A549 treated with DMSO at 1 μM for 4 hours (cell line): ENCODE results near the gene NAA80. TPM values are rescaled to one million over a fixed set of nuclear protein-coding genes. Genes with fewer than 3 reads are reported as not detected.

Experiments used
- total RNA-seq: library from RNA; stranded (reverse); fragments of 200-300 nt; extraction: Qiagen RNA extraction; gene quantifications from 5 replicates; pipeline ENCODE4 v1.2.3, GENCODE V29; 2022; ENCODE audit warnings: low read depth

NAA80 gene, protein sequence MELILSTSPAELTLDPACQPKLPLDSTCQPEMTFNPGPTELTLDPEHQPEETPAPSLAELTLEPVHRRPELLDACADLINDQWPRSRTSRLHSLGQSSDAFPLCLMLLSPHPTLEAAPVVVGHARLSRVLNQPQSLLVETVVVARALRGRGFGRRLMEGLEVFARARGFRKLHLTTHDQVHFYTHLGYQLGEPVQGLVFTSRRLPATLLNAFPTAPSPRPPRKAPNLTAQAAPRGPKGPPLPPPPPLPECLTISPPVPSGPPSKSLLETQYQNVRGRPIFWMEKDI
- 4.8 to 6.7 TPM (median 5.1 TPM) in 5 replicates for total RNA-seq

DNA sequence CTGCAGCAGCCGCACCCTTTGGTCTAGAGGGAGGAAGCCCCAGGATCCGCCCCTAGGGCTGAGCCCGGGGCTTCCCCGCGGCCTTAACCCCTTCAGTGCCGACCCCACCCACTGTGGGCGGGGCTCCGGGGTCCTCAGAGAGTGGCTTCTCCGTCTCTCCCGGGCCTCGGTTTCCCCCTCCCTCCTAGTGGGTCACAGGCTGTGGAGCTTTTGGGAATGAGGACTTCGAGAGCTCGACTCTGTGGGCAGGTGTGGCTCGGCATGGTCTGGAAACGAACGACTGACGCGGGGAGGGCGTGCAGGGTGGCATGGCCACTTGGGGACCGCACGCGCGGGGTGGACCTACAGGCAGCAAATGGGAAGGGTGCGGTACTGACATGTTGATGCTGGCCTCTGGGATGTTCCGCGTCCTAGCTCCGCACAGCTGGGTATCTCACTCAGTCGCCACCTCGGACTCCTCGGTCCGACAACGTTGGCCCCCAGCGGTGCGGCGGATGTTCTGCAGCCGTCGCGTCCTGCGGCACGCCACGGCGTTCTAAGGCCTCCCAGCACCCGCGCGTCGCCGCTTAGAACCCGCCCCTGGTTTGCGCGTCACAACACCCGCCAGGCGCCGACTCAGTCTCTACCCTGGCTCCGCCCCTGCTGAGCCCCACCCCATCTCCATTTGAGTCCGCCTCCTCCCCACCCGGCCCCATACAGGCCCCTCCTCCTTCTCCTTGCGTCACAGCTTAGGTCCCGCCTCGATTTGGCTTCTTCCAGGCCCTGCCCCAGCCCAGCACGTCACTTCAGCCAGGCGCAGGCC is at the start of gene NAA80, which contains the start of gene HYAL3:
TSS of gene NAA80 (minus strand) at position 570 of the 802 bp plus-strand sequence. CDS start 1,942 bp downstream, outside the sequence.
TSS of gene HYAL3 (minus strand) at position 570 of the 802 bp plus-strand sequence. CDS start 3,803 bp downstream, outside the sequence.

DNA sequence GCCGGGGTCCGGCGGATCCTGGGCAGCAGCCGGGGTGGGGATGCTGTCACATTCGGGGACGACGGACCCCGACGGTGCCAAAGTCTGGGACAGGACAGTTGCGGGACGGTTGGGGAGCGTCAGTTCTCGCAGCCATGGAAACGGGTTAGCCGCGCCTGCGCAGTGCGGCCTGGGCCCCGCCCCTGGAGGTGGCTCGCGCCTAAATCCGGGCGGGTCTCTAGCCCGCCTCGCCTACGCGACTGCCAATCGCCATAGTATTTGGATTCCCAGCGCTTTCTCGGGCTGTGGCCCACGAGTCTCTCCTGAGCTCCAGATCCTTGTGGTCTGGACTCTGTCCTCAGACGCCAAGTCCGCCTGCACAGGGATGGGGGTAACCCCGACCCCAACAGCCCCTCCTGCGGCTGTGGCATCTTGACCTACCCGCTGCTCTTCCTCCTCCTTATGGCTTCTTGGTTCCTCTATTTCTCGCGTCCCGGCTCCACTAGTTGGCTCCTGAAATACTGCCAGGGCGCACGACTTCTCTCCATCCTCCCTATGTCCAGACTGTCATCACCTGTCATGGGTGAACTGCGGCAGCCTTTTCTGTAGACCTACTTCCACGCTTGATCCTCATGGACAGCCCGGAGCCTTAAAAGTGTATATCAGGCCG is 46.5 kb upstream of the NAA80 start, which contains the start of gene ZMYND10:
TSS of gene ZMYND10 (minus strand) at position 147 of the 649 bp plus-strand sequence. CDS start 153 bp downstream, outside the sequence.

DNA sequence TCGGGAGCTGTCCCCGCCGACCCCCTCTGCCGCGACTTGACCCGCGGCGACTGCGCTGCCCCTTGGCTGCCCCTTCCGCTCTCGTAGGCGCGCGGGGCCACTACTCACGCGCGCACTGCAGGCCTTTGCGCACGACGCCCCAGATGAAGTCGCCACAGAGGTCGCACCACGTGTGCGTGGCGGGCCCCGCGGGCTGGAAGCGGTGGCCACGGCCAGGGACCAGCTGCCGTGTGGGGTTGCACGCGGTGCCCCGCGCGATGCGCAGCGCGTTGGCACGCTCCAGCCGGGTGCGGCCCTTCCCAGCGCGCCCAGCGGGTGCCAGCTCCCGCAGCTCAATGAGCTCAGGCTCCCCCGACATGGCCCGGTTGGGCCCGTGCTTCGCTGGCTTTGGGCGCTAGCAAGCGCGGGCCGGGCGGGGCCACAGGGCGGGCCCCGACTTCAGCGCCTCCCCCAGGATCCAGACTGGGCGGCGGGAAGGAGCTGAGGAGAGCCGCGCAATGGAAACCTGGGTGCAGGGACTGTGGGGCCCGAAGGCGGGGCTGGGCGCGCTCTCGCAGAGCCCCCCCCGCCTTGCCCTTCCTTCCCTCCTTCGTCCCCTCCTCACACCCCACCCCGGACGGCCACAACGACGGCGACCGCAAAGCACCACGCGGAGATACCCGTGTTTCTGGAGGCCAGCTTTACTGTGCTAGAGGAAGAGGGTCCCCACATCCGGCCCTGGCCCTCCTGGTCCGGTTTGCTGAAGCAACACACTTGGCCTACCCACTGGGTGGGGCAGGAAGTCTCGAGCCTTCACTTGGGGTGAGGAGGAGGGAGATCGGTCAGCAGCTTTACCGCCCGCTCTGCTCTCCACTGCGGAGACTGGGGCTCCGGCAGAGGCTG is 41.5 kb upstream of the NAA80 start, which contains the start of gene RASSF1:
TSS of gene RASSF1 (minus strand) at position 389 of the 882 bp plus-strand sequence. CDS start at position 358, 31 bp downstream.

DNA sequence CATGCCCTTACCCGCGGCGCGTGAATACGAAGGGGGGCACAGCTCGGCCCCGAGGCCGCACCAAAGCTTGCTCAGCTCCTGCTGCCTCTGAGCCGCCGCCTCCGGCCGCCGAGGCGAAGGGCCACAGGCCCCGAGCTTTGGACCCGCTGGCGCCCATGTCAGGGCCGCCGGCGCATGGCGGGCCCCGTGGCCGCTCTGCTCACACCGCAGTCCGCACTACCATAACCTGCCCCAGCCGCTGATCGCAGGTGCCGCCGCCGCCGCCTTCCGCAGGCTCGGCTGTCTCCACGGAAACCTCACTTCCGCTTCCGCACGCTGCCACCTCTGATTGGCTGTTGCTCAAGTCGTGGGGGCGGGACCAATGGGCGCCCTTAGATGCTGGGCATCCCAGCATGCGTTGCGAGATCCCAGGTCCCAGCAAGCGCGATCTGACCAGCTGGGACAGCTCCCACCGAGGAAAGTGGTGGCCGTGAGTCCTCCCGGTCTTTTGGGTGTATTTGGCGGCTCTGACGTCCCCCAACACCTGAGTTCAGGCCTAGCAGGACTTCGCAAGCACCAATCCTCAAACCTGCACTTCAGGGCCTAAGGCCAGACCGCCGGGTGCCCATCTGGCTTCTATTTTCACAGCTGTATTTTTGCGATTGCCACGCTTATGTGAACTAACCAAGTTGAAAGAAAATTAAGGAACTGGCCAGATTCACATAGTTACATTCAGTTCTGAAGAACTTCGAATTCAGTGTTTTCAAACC is 28.9 kb upstream of the NAA80 start, which contains the start of gene TUSC2:
TSS of gene TUSC2 (minus strand) at position 281 of the 749 bp plus-strand sequence. CDS start at position 157, 124 bp downstream.

DNA sequence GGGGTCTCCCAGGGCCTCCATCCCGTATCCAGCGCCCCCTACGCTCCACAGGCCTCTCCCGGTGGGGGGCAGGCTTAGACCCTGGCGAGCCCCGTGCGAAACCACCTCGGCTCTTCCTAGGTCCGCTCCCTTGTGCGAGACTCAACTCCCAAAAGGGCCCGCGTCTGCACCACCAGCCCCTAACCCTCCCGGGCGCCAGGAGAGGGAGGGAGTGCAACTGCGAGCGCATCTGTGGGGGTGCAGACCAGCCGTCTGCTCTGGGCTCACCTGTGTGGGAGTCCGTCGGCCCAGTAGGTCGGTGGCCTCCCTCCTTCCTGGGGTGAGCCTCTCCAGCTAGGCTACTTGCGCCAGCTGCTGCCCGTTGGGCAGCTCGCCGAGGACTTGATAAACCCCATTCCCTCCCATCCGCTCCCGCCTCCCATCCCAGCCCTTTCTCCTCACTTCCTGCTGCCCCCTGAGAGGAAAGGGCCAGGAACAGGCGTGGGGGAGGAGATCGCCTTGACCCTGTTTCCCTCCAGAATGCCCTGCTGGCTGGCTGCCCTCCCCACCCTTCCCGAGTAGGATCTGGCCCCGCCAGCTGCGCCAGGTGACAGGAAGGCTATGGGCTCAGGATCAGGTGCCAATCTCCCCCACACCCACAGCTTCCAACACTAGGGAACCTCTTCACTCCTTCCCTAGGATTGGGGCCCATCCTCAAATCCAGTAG is 23.3 kb upstream of the NAA80 start, which contains the start of gene HYAL2:
TSS of gene HYAL2 (minus strand) at position 360 of the 706 bp plus-strand sequence. CDS start 2,256 bp downstream, outside the sequence.

DNA sequence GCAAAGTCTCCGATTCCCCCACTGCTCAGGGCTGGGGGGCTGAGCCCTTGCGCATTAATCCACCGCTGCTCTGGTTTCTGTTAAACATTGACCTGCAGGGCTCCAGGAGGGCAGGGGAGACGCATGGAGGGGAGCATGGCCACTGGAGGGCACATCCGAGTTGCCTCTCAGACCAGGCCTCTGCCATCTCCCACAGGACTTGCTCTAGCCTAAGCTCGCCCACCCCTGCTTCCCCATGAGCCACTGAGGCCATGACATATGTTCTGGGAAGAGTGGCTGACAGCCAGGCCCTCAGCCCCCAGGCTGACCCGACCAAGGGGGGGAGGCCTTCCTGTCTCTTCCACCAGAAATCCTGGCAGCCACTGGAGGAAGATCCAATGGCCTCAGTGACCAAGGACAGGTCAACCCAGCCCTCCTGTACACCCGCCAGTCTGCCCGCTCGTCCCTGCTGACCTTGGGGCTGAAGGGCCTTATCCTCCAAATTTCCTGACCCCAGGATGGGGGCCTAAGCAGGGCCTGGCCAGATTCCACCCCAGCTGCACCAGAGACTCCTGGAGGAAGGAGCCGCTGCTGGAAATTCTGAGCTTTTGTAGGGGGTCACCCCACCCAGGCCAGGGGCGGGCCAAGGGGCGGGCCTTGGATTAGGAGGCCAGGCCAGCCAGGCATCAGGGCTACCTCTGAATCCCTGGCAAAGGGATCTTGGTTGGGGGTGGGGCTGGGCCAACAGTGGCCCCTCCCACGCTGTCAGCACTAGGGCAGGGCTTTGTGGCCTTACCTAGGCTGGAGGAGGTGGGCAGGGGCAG is 4.0 kb upstream of the NAA80 start, which contains the start of gene HYAL1:
TSS of gene HYAL1 (minus strand) at position 562 of the 803 bp plus-strand sequence. CDS start 618 bp downstream, outside the sequence.

DNA sequence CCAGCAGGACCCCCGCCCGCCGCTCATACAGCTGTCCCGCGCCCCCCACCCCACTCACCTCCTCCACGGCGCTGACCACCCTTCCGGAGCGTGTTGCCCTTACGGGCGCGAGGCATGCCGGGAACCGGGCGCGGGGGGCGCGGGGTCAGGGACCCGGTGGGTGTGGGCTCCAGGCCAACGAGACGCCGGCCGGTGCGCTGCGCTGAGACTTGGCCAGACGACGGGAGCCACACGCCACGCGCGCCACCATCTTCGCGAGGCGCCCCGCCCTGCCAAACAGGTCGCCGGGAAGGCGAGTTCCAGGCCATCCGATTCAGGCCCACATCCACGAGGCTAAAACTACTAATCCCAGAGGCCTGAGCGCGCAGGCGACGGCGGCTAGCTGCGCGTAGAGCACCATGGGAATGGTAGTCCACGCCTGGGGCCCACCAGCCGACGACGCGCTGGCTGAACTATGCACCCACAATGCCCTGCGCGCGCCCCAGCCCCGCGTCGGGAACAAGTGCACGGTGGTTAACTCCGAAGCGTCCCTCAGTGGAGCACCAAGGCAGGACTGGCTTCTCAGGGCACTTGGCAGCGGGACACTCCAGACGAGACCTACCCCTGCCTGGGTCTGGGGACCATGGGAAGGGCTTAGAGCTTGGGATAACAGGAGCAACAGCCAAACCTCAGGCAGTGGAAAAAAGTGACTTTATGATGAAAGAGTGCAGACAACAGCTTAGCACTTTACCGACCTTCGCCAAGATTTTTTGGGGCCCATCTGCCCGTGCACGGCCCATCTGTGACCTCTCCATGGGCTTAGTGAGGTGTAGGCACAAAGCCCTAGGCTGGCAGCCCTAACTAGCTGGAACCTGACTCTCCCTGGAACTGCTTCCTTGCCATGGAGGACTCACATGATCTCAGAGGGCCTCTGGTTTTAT is 6.8 kb downstream of the NAA80 start, which contains the start of gene IFRD2:
TSS of gene IFRD2 (minus strand) at position 271 of the 920 bp plus-strand sequence. CDS start at position 116, 155 bp downstream.

DNA sequence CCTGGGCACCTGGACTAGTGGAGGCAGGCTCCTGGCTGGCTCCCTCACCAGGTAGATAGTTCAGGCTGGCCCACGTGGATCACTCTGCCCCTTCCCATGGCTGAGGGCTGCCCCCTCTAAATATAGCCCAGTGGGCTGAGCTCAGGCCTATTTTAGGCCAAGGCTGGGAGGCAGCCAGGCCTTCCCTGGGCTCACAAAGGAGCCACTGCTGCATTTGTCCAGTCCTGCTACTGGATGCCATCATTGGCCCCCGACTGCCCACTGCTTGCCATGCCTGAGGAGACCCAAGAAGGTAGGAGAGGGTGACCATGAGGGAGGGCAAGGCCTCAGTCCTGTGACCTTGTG is 20.4 kb downstream of the NAA80 start, which contains the start of gene LSMEM2:
TSS of gene LSMEM2 (plus strand) at position 208 of the 345 bp plus-strand sequence. CDS start at position 235, 27 bp downstream.

DNA sequence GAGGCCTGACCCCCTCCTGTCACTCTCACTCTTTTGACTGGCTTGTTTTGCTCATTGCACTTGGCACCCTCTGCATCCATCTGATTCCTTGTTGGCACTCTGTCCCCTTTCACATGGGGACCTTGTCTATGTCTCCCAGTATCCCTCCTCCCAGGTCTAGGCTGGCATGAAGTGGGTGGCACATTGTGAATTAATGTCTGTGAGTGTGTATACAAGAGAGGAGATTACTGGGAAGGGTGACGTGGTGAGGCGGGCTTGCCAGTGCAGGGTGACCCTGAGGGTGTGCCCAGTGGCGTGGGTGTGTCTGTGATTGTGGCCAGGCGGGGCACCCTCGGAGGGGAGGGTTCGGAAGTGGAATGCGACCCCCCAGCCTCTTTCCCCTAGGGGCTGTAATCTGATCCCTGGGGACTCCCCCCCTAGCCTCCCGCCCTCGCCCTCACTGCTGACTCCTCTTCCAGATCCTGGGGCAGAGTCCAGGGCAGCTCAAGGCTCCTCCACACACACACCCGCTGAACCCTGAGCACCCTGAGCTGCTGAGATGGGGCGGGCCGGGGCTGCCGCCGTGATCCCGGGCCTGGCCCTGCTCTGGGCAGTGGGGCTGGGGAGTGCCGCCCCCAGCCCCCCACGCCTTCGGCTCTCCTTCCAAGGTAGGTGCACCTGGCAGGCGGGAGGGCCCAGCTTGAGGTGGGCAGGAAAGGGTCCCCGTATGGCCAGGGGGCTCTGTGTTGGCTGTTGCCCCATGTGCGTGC is 30.3 kb downstream of the NAA80 start, which contains the start of gene SEMA3B:
TSS of gene SEMA3B (plus strand) at position 445 of the 749 bp plus-strand sequence. CDS start at position 539, 94 bp downstream.

Other genes starting within 250 kb of the NAA80 start
- gene RBM5, start 210.5 kb downstream of the NAA80 start, total RNA-seq: 30.9 to 38.1 TPM (median 33.4 TPM) in 5 replicates
- 7.7 to 9.8 TPM (median 9.3 TPM) in 5 replicates for gene SEMA3F, start 144.1 kb downstream of the NAA80 start, total RNA-seq
- 0.09 TPM in 1 of 5 replicates, not detected in the others for gene GNAT1, start 107.8 kb downstream of the NAA80 start, total RNA-seq
- gene SLC38A3, start 94.1 kb downstream of the NAA80 start, total RNA-seq: 0.07 TPM in 1 of 5 replicates, not detected in the others
- gene GNAI2, start 63.2 kb downstream of the NAA80 start, total RNA-seq: 34.6 to 46.7 TPM (median 40.0 TPM) in 5 replicates
- gene SEMA3B, start 30.3 kb downstream of the NAA80 start, total RNA-seq: 6.7 to 8.1 TPM (median 6.9 TPM) in 5 replicates
- 0.05 to 0.06 TPM in 2 of 5 replicates, not detected in the others for gene LSMEM2, start 20.3 kb downstream of the NAA80 start, total RNA-seq
- 75.3 to 98.9 TPM (median 94.1 TPM) in 5 replicates for gene IFRD2, start 7.0 kb downstream of the NAA80 start, total RNA-seq
- gene HYAL3, start within 50 bp of the NAA80 start, total RNA-seq: 6.7 to 10.9 TPM (median 8.1 TPM) in 5 replicates
- 0.28 to 0.45 TPM (median 0.33 TPM) in 5 replicates for gene HYAL1, start 4.2 kb upstream of the NAA80 start, total RNA-seq
- 19.8 to 26.8 TPM (median 22.6 TPM) in 5 replicates for gene HYAL2, start 23.3 kb upstream of the NAA80 start, total RNA-seq
- gene TUSC2, start 28.8 kb upstream of the NAA80 start, total RNA-seq: 25.9 to 35.4 TPM (median 33.7 TPM) in 5 replicates
- 18.0 to 19.6 TPM (median 19.3 TPM) in 5 replicates for gene RASSF1, start 41.4 kb upstream of the NAA80 start, total RNA-seq
- 0.53 to 1.2 TPM (median 1.00 TPM) in 5 replicates for gene ZMYND10, start 46.3 kb upstream of the NAA80 start, total RNA-seq
- 12.8 to 14.0 TPM (median 13.3 TPM) in 5 replicates for gene NPRL2, start 51.4 kb upstream of the NAA80 start, total RNA-seq
- gene CYB561D2, start 51.5 kb upstream of the NAA80 start, total RNA-seq: 17.2 to 23.0 TPM (median 22.0 TPM) in 5 replicates
- 40.0 to 48.2 TPM (median 43.0 TPM) in 5 replicates for gene TMEM115, start 60.1 kb upstream of the NAA80 start, total RNA-seq
- 0.36 to 0.78 TPM (median 0.42 TPM) in 5 replicates for gene CACNA2D2, start 204.2 kb upstream of the NAA80 start, total RNA-seq